Stimulated activated naive B cell treated with anti-CD40 and anti-IgM and Interleukin-4, amounts not matched to agents 10 μg/mL and 1 μg/mL and 100 μg/mL, for 72 hours (primary cell): Measurements from ENCODE around the gene TMEM62.

Source experiments
- ATAC-seq, 2 donors: fragments of 150-1000 bp; cut with Tn5 transposase; replicated peaks; 2 replicates each; pipeline ENCODE4 v1.10.0; 2021; ENCODE audit warnings: moderate library complexity in 1 of 2
- DNase-seq: peaks from one replicate; pipeline ENCODE4 v3.0.0; 2021
- H3K27ac Mint-ChIP-seq: one replicate; pipeline ENCODE4 v1.8.0; 2022; ENCODE audit warnings: mild to moderate bottlenecking, mixed read lengths
- H3K27me3 Mint-ChIP-seq, 2 donors: one replicate each; pipeline ENCODE4 v1.8.0; 2022; ENCODE audit warnings: mixed read lengths in 2 of 2
- H3K36me3 Mint-ChIP-seq, 2 donors: one replicate each; pipeline ENCODE4 v1.8.0; 2022; ENCODE audit warnings: mixed read lengths in 2 of 2, mild to moderate bottlenecking in 1 of 2
- H3K4me1 Mint-ChIP-seq, 2 donors: one replicate each; pipeline ENCODE4 v1.8.0; 2022; ENCODE audit warnings: mixed read lengths in 2 of 2, mild to moderate bottlenecking in 1 of 2
- H3K4me3 Mint-ChIP-seq, 2 donors: one replicate each; pipeline ENCODE4 v1.8.0; 2022; ENCODE audit warnings: mild to moderate bottlenecking in 2 of 2, mixed read lengths in 2 of 2, moderate library complexity in 1 of 2
- H3K9me3 Mint-ChIP-seq, 2 donors: one replicate each; pipeline ENCODE4 v1.8.0; 2022; ENCODE audit warnings: mixed read lengths in 2 of 2, mild to moderate bottlenecking in 1 of 2

TMEM62 gene

GRCh38 chr15:43198992-43199391, 65.6 kb downstream of the TMEM62 start:
- ATAC-seq (no peak), DNase-seq (no peak)
- Mint-ChIP-seq H3K27ac (no peak overlapping the region), H3K4me1 (peaks cover 12 to 13% of the 10 kb centered on the region in 2 donors), H3K36me3 (peaks cover 26 to 32% of the 10 kb centered on the region in 2 donors), H3K9me3 (peaks cover 6 to 10% of the 10 kb centered on the region in 2 donors), H3K27me3 (no peaks in the 10 kb centered on the region), H3K4me3 (no peak overlapping the region)

- DNase-seq: no peak
- no peak for ATAC-seq
- Mint-ChIP-seq H3K4me3 (no peak overlapping the region), H3K4me1 (peaks cover 17 to 19% of the 10 kb centered on the region in 2 donors), H3K9me3 (peaks cover 6 to 10% of the 10 kb centered on the region in 2 donors), H3K36me3 (peaks cover 26 to 28% of the 10 kb centered on the region in 2 donors), H3K27me3 (no peaks in the 10 kb centered on the region), H3K27ac (no peak overlapping the region)
Measured at GRCh38 chr15:43199945-43200488, 66.6 kb downstream of the TMEM62 start.

- peak; percentile 79 for ATAC-seq
- H3K4me3 Mint-ChIP-seq: no peak overlapping the region
- peaks cover 3 to 4% of the 10 kb centered on the region in 2 donors for H3K36me3 Mint-ChIP-seq
- no peak overlapping the region for H3K27ac Mint-ChIP-seq
- peaks cover 6 to 7% of the 10 kb centered on the region in 2 donors for H3K4me1 Mint-ChIP-seq
- H3K9me3 Mint-ChIP-seq: no peaks in the 10 kb centered on the region
- H3K27me3 Mint-ChIP-seq: peaks cover 11 to 15% of the 10 kb centered on the region in 2 donors
- DNase-seq: peak; percentile 20
Measured at GRCh38 chr15:43204016-43204901, 70.9 kb downstream of the TMEM62 start.

- peaks cover 5 to 6% of the 10 kb centered on the region in 2 donors for H3K4me1 Mint-ChIP-seq
- no peak overlapping the region for H3K4me3 Mint-ChIP-seq
- H3K27ac Mint-ChIP-seq: no peak overlapping the region
- H3K9me3 Mint-ChIP-seq: no peaks in the 10 kb centered on the region
- peaks cover 19 to 33% of the 10 kb centered on the region in 2 donors for H3K27me3 Mint-ChIP-seq
- DNase-seq (no peak), ATAC-seq (no peak)
- no peaks in the 10 kb centered on the region for H3K36me3 Mint-ChIP-seq
Measured at GRCh38 chr15:43206054-43206453, 72.7 kb downstream of the TMEM62 start.

- H3K27me3 Mint-ChIP-seq: peaks cover 19 to 33% of the 10 kb centered on the region in 2 donors
- no peak overlapping the region for H3K27ac Mint-ChIP-seq
- ATAC-seq (no peak), DNase-seq (no peak)
- H3K4me3 Mint-ChIP-seq: no peak overlapping the region
- no peaks in the 10 kb centered on the region for H3K36me3 Mint-ChIP-seq
- no peaks in the 10 kb centered on the region for H3K9me3 Mint-ChIP-seq
- peaks cover 5 to 6% of the 10 kb centered on the region in 2 donors for H3K4me1 Mint-ChIP-seq
Measured at GRCh38 chr15:43207024-43207423, 73.6 kb downstream of the TMEM62 start.

DNA sequence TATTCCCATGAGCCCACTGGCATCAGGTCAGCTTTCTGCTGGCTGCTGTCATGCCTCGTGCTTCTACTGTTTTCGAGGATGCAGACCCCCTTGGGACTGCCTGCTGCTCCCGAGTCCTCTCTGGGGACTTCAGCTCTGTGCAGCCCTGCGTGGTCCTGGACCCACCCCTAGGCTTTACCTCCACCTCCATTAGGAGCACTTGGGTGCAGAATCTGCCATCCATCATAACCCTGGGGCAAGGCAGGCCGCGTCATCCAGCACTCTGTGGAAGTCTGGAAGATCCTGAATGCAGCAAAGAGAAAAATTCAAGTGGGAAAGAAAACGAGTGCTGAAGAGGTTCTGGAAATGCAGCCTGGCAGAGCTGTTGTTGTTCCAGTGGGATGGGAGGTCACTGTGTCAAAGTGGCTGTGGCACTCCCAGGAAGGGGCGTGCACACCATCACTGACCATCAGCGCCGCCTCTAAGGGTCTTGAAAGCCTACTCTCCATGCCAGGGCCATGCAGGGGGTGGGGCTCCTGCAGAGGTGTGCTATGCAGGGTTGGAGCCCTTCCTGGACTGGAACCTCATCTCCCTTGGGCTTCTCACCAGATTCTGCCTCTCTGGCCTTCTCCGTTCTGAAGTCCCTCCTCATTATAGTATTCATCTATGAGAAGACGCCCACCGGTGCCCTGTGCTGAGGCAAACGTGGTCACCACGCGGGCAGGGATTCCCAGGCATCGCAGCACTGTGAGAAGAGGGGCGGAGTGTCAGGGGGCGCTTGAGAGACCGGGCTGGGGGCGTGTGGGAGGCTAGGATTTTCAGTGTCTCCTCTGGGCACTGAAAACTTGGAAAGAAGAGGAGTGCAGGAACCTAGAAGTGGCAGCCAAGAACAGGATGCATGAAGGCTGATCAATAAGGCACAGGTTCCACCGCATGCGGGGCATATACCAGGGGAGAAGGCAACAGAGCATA, 74.9 kb downstream of the TMEM62 start:
- ATAC-seq: no peak
- H3K27ac Mint-ChIP-seq: no peak overlapping the region
- no peaks in the 10 kb centered on the region for H3K9me3 Mint-ChIP-seq
- H3K4me1 Mint-ChIP-seq: peaks cover 5 to 6% of the 10 kb centered on the region in 2 donors
- peaks cover 19 to 33% of the 10 kb centered on the region in 2 donors for H3K27me3 Mint-ChIP-seq
- H3K36me3 Mint-ChIP-seq: no peaks in the 10 kb centered on the region
- no peak overlapping the region for H3K4me3 Mint-ChIP-seq
- DNase-seq: no peak

GRCh38 chr15:43209059-43209824, 75.9 kb downstream of the TMEM62 start:
- no peak overlapping the region for H3K4me3 Mint-ChIP-seq
- peaks cover 19 to 33% of the 10 kb centered on the region in 2 donors for H3K27me3 Mint-ChIP-seq
- H3K27ac Mint-ChIP-seq: no peak overlapping the region
- no peaks in the 10 kb centered on the region for H3K36me3 Mint-ChIP-seq
- no peak for DNase-seq
- ATAC-seq: no peak
- peaks cover 3% of the 10 kb centered on the region in 2 donors for H3K4me1 Mint-ChIP-seq
- H3K9me3 Mint-ChIP-seq: no peaks in the 10 kb centered on the region

GRCh38 chr15:43210172-43210745, 76.9 kb downstream of the TMEM62 start:
- Mint-ChIP-seq H3K27ac (no peak overlapping the region), H3K4me1 (no peaks in the 10 kb centered on the region), H3K27me3 (peaks cover 19 to 33% of the 10 kb centered on the region in 2 donors), H3K4me3 (no peak overlapping the region), H3K9me3 (no peaks in the 10 kb centered on the region), H3K36me3 (no peaks in the 10 kb centered on the region)
- DNase-seq: no peak
- no peak for ATAC-seq

DNA sequence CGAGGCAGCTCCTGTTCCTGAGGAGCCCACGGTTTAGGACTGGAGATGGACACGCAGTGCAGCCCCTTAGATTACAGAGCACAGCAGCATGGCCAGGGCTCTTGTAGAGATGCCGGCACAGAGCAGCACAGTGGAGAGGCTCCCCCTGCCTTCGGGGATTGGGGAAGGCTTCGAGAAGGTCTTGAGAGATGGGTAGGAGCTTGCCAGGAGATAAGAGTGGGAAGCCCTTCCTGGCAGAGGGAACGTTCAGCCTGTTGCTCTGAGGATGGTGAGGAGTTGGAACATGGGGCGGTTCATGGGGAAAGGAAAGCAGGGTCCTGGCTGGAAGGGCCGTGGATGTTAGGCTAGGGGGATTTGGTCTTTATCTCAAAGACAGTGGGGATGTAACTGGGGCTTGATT, 77.4 kb downstream of the TMEM62 start:
- no peak overlapping the region for H3K4me3 Mint-ChIP-seq
- H3K9me3 Mint-ChIP-seq: no peaks in the 10 kb centered on the region
- H3K27me3 Mint-ChIP-seq: peaks cover 19 to 33% of the 10 kb centered on the region in 2 donors
- no peak overlapping the region for H3K27ac Mint-ChIP-seq
- DNase-seq (no peak), ATAC-seq (no peak)
- H3K4me1 Mint-ChIP-seq: no peaks in the 10 kb centered on the region
- no peaks in the 10 kb centered on the region for H3K36me3 Mint-ChIP-seq

GRCh38 chr15:43211224-43211735, 77.9 kb downstream of the TMEM62 start:
- Mint-ChIP-seq H3K9me3 (no peaks in the 10 kb centered on the region), H3K27ac (no peak overlapping the region), H3K4me1 (no peaks in the 10 kb centered on the region), H3K27me3 (peaks cover 19 to 33% of the 10 kb centered on the region in 2 donors), H3K36me3 (no peaks in the 10 kb centered on the region), H3K4me3 (no peak overlapping the region)
- DNase-seq: no peak
- no peak for ATAC-seq

- DNase-seq (no peak), ATAC-seq (no peak)
- H3K4me3 Mint-ChIP-seq: no peak overlapping the region
- no peaks in the 10 kb centered on the region for H3K36me3 Mint-ChIP-seq
- H3K27ac Mint-ChIP-seq: no peak overlapping the region
- peaks cover 0 to 2% of the 10 kb centered on the region in 2 donors for H3K9me3 Mint-ChIP-seq
- H3K27me3 Mint-ChIP-seq: peaks cover 19 to 33% of the 10 kb centered on the region in 2 donors
- H3K4me1 Mint-ChIP-seq: no peaks in the 10 kb centered on the region
Measured at GRCh38 chr15:43212299-43212698, 78.9 kb downstream of the TMEM62 start.

GRCh38 chr15:43212951-43213350, 79.6 kb downstream of the TMEM62 start:
- no peak for DNase-seq
- H3K9me3 Mint-ChIP-seq: peaks cover 0 to 2% of the 10 kb centered on the region in 2 donors
- ATAC-seq: no peak
- H3K36me3 Mint-ChIP-seq: no peaks in the 10 kb centered on the region
- H3K4me1 Mint-ChIP-seq: no peaks in the 10 kb centered on the region
- H3K27me3 Mint-ChIP-seq: peaks cover 17 to 31% of the 10 kb centered on the region in 2 donors
- no peak overlapping the region for H3K4me3 Mint-ChIP-seq
- H3K27ac Mint-ChIP-seq: no peak overlapping the region

DNA sequence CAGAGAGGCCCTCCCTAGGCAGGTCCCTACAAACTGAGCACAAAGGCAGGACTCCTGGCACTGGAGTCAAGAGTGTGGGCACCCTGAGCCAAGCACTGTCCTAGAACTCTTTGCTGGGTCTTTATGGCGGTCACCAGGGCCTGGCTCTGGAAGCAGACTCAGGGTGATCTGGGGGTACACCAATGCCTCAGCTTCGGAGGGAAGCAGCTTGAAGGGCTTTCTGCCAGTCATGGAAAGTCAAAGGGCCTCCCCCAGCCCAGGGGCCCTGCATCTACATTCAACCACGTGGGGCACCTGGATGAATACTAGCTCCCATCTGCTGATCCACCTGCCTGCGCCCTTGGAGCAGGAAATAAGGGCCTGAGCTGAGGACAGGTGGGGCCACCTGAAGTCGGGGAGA, 80.1 kb downstream of the TMEM62 start:
- no peak overlapping the region for H3K4me3 Mint-ChIP-seq
- peaks cover 0 to 2% of the 10 kb centered on the region in 2 donors for H3K9me3 Mint-ChIP-seq
- H3K27ac Mint-ChIP-seq: no peak overlapping the region
- ATAC-seq (no peak), DNase-seq (no peak)
- peaks cover 14 to 30% of the 10 kb centered on the region in 2 donors for H3K27me3 Mint-ChIP-seq
- H3K4me1 Mint-ChIP-seq: no peaks in the 10 kb centered on the region
- H3K36me3 Mint-ChIP-seq: no peaks in the 10 kb centered on the region
